ENCODE data around the gene HDGFL1.

Gene HDGFL1

DNA sequence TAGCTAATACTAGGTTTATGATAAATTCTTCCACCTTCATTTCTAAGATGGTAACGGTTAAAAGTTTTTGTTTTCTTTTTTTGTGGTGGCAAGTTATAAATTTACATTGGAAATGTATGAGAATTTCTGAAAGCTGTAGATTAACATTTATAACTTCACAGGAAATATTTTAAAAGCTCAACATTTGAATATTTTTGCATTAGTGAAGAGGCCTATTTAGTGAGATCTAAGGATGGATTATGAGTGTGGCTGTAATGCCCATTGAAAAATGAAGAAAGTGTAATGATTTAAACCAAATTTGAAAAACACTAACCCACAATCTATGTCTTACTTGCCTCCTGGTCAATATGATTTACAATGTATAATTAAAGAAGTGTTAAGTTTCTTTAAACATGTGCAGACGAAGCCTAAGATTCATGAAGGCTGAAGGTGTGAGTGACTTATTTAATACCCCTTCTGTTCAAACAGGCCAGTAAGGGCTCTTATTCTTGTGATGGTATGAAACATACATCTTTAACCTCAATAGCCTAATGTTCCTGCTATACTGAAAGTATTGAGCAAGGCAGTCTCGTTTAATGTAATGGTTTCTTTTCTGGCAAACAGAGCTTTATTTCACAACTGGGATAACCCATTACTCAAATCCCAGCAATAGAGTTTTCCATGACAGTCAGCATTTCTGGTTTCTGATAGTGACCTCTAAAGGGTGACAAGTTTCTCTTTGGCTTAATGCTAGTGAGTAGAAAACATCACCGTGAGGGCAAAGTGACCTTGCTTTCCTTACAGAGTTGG, 13.2 kb downstream of the HDGFL1 start:
- no peak overlapping the region for H3K4me3 ChIP-seq (replicated peaks in 1 of 2; ENCODE audit: low read depth in 2 of 2, low read length in 2 of 2)
- peak in 1 of 2 donors; percentile 31 for DNase-seq (ENCODE audit: low read depth in 2 of 2)
- TF ChIP-seq, protein P1, sequence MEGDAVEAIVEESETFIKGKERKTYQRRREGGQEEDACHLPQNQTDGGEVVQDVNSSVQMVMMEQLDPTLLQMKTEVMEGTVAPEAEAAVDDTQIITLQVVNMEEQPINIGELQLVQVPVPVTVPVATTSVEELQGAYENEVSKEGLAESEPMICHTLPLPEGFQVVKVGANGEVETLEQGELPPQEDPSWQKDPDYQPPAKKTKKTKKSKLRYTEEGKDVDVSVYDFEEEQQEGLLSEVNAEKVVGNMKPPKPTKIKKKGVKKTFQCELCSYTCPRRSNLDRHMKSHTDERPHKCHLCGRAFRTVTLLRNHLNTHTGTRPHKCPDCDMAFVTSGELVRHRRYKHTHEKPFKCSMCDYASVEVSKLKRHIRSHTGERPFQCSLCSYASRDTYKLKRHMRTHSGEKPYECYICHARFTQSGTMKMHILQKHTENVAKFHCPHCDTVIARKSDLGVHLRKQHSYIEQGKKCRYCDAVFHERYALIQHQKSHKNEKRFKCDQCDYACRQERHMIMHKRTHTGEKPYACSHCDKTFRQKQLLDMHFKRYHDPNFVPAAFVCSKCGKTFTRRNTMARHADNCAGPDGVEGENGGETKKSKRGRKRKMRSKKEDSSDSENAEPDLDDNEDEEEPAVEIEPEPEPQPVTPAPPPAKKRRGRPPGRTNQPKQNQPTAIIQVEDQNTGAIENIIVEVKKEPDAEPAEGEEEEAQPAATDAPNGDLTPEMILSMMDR (IDR thresholded peaks at IDR 0.05; ENCODE audit: low read depth, low read length) = no peak

DNA sequence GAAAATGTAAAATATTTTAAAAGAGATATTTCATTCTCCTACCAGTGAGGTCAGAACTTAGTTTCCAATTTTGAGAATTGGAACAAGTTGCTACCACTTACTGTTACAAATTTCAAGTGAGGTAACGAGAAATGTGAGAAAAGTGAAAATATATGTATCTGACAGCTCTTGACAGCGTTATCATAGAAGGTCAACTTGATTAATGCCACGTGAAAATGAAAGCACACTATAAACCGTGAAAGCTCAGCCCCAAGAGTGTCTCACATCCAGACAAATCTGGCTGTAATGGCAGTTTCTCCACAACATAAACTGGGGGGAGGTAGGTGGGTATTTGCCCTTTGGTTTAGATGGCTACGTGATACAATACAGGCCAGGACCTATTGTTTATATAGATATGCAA, 13.9 kb downstream of the HDGFL1 start:
- TF ChIP-seq, protein P1 (IDR thresholded peaks at IDR 0.05; ENCODE audit: low read depth, low read length) = no peak
- no peak for DNase-seq (ENCODE audit: low read depth in 2 of 2)
- no peak overlapping the region for H3K4me3 ChIP-seq (replicated peaks in 1 of 2; ENCODE audit: low read depth in 2 of 2, low read length in 2 of 2)

DNA sequence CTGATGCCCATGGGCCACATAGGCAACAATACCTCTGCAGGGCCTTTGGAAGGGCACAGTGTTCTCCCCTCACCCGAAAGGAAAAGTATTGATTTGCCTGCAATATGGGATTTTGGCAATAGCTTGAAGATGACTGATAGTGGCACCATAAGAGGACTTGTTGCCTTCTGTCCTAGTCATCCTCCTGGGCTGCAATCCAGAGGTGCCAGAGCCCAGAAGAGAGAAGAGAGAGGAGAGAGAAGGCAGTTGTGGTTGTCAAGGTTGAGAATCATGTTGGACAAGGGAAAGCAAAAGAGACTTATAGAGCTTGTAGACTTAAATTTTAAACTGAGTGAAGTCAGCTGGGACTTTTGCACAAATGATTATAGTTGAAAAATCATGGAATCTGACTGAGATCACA, 14.6 kb downstream of the HDGFL1 start:
- TF ChIP-seq, protein P1 (IDR thresholded peaks at IDR 0.05; ENCODE audit: low read depth, low read length) = no peak
- DNase-seq (ENCODE audit: low read depth in 2 of 2) = no peak
- H3K4me3 ChIP-seq (replicated peaks in 1 of 2; ENCODE audit: low read depth in 2 of 2, low read length in 2 of 2) = no peak overlapping the region

DNA sequence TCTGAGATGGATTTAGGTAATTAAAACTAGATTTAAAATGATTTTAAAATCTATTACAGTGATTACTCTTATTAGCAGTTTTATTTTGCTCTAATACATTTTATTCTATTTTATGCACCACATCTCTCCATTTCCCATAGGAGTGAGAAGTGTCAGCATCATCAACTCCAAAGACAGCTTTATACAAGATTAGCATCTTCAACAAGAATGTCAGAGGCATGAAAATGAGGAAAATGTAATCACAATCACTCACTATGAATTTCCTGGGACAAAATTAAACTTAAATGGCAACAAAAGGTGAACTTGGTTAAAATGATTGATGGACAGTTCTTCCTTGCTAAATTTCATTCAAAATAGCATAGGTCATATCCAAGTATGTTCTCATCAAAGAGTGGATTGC, 19.8 kb downstream of the HDGFL1 start:
- DNase-seq (ENCODE audit: low read depth in 2 of 2) = no peak
- TF ChIP-seq, protein P1 (IDR thresholded peaks at IDR 0.05; ENCODE audit: low read depth, low read length) = no peak
- H3K4me3 ChIP-seq (replicated peaks in 1 of 2; ENCODE audit: low read depth in 2 of 2, low read length in 2 of 2) = no peak overlapping the region

DNA sequence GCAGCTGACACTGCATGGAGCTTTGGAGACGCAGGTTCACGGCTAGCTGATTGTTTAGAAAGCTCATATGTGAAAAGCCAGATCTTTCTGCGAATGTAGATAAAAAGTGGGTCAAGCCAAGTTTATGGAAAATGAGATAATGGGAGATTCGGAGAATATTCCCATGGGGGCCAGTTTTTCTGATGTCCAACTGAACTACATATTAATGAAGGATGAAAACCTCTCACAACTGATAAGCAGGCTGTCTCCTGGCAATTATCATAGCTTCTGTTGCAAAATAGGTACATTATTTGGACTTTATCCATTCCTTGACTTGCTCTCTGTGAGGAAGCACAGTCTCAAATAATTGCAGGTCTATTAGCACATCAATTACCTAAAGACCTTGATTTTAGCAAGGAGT, 21.1 kb downstream of the HDGFL1 start:
- TF ChIP-seq, protein P1 (IDR thresholded peaks at IDR 0.05; ENCODE audit: low read depth, low read length) = no peak
- no peak overlapping the region for H3K4me3 ChIP-seq (replicated peaks in 1 of 2; ENCODE audit: low read depth in 2 of 2, low read length in 2 of 2)
- no peak for DNase-seq (ENCODE audit: low read depth in 2 of 2)

DNA sequence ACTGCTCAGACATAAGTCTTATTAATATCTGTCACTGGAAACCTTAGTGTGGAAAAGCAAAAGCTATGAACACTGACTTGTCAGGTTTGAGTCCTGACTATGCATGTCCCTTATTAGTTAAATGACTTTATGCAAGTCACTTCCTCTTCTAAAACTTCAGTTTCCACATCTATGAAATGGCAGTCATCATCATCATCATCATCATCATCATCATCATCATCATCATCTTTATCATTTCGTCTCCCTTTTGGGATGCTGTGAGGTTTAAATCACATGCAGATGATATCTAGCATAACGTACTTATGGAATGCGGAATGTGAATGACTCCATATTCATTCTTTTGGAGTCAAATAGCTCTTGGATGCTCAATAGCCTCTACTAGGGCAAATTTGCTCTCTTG, 24.5 kb downstream of the HDGFL1 start:
- no peak for DNase-seq (ENCODE audit: low read depth in 2 of 2)
- TF ChIP-seq, protein P1 (IDR thresholded peaks at IDR 0.05; ENCODE audit: low read depth, low read length) = no peak
- H3K4me3 ChIP-seq (replicated peaks in 1 of 2; ENCODE audit: low read depth in 2 of 2, low read length in 2 of 2) = no peak overlapping the region

DNA sequence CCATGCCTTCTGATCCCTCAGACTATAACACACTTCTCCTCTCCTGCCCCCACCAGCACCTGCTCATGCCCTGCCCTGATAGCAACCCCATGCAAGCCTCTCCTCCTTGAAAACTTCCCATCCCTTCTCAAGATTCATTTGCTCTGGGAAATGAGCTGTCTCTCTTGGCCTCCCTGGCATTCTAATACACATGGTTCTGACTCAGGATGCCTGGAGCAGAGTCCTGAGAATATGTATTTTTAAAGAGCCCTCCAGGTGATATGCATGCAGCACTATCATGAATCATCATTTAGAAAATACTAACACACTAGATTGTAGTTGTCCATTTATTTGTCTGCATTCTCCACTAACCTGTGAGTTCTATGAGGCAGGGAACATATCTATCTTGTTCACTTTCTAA, 26.6 kb downstream of the HDGFL1 start:
- peak in 1 of 2 donors; percentile 20 for DNase-seq (ENCODE audit: low read depth in 2 of 2)
- no peak overlapping the region for H3K4me3 ChIP-seq (replicated peaks in 1 of 2; ENCODE audit: low read depth in 2 of 2, low read length in 2 of 2)
- TF ChIP-seq, protein P1 (IDR thresholded peaks at IDR 0.05; ENCODE audit: low read depth, low read length) = no peak

Measured in cardiac fibroblast (primary cell).